Islet of Langerhans (tissue), 1 donor: ENCODE data around the gene CASZ1.

ENCODE experiments used
- FAIRE-seq: peaks from one replicate; lab custom pipeline; 2011; peaks lifted over from hg19 to GRCh38; lab: Jason Lieb, UNC

The CASZ1 gene

DNA sequence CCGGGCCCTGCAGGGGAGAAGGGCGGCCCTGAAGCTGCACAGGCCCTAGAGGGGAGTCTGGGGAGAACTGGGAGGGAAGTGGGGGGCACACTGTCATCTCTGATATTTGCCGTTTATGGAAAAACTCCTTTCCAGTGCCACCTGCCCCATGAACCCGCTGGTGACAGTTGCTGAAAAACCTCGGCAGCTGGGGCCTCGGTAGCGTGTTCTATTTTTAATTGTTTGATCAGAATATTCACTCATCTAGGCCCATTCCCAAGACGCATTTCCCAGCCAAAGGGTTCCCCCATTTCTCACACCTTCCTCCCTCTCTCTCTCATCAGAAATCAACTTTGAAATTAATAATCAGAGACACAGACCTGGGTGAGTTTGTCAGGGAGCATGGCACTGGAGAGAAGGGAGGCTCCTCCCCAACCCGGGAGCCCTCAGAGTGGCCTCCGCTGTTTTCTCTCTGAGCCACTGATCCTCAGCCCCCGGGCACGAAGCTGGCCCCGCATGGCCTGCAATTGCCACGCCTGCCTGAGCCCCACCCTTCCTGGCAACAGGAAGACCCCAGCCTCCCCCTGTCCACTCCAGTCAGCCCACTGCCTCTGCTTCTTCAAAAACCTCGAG is 111.1 kb downstream of the CASZ1 start:
- FAIRE-seq = no peak

DNA sequence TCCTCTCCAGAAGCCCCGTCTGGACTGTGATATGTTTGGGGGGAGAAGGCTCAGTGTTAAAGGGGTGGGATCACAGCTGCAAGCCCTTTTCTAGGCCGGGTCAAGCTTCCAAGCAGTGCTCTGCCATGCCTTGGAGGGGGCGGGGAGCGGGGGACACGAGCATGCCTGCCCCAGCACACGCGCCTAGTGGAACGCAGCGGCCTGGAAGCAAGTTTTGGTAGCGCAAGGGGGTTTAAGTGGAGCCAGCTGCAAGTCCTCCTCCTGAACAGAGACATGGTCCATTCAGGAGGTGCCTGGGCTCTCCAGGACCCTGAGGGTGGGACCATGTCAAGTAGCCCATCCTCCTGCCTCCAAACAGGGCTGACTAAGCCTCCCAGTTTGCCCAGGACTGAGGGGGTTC is 112.2 kb downstream of the CASZ1 start:
- no peak for FAIRE-seq

DNA sequence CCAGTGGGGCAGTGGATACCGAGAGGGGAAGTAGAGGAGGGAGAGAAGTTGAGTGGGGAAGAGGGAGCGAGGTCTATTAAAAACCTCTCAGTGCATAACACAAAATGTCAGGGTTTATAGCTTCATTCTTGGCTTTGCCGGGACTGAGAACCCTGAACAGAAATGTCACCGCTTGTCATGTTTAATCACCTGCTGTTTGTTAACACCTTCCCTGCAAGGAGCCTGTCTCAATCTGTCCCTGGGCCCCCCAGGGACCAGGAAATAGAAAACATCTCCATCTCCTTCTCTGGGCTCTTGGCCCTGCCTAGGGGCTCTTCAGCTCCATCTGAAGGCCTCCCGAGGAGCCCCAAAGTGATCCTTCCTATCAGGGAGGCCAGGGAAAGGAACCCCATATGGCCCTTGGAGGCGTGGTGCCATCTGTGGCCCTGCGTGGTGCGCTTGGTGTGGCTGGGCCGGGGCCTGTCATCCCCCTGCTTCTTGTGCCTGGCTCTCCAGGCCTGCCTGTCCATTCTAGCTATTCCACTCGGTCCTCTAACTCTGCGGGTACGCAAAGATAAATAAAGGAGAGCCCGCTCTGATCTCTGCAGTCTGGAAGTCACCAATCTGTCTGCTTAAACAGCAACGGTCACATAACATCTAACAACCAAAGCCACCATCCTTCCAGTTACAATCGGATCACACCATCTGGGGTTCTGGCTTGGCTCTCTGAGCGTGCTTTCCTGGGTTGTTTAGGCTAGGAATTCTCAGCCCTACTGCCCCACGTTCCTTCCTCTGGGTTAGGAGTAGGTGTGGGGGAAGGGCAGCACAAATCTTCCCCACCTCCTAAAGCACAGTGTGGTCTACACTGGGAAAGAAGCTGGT is 113.8 kb downstream of the CASZ1 start:
- FAIRE-seq = no peak

DNA sequence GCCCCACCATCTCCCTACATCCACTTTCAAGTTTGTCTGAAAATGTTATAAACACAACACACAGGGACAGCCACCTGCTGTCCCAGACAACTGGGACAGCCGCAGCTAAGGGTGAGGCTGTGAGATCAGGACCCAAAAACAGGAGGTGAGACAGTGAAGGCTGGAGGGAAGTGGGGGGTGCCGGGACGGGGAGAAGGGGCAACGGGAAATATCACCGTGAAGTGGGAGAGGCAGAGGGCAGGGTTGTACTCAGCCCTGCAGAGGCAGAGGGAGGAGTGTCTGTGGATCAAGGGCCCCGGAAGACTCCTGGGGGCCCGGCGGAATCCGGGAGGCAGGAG is 114.4 kb downstream of the CASZ1 start:
- no peak for FAIRE-seq

DNA sequence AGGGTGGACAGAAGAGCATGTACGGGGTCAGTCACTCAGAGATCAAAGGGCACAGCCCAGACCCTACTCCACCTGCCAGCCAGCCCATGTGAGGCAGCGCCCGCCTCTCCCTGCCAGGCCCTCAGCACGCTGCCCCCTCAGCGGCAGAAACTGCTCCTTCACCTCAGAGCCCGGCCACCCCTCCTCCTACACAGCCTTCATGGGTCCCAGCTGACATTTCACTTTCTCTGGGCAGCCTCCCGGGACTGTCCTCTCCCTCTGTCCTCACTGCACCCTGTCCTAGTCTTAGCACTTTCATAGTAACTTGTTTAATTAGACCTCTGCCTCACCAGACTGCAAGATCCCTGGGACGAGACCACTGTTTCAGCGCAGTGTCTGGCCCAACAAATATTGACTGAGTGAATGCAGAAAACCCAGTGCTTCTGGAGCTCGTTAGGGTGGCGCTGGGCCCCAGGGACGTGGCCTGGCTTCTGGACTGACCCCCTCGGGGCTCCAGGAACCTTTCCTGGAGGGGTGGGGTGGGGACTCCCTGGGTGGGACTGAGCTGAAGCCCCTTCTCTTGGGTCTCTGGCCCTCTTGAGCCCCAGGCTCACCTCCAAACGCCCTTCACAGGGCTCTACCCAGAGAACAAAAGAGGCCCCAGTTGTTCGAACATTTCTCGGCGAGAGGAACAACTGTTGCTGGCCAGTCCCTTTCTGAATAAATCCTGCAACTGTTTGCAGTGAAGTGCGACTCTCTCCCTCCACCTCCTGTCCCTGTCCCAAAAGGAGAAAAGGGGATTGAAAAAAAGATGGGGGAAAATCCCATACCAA is 114.9 kb downstream of the CASZ1 start:
- FAIRE-seq = no peak

DNA sequence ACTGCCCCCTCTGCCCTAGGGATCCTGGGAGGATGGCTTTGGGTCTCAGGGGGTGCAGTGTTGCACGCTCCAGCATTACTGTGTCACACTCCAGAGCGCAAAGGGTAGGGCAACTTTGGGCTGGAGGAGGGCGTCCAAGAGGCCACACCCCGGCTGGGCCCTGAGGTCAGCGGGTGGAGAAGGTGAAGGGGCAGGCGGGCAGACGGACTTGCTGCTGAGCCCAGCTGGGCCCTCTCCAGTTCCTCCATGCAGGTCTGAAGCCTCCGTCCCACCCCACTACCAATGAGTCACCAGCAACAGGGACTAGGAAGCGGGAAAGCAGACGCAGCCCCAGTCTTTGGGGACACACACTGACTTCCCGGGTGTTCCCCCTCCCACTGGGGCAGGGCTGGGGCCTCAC is 116.0 kb downstream of the CASZ1 start:
- FAIRE-seq = no peak

DNA sequence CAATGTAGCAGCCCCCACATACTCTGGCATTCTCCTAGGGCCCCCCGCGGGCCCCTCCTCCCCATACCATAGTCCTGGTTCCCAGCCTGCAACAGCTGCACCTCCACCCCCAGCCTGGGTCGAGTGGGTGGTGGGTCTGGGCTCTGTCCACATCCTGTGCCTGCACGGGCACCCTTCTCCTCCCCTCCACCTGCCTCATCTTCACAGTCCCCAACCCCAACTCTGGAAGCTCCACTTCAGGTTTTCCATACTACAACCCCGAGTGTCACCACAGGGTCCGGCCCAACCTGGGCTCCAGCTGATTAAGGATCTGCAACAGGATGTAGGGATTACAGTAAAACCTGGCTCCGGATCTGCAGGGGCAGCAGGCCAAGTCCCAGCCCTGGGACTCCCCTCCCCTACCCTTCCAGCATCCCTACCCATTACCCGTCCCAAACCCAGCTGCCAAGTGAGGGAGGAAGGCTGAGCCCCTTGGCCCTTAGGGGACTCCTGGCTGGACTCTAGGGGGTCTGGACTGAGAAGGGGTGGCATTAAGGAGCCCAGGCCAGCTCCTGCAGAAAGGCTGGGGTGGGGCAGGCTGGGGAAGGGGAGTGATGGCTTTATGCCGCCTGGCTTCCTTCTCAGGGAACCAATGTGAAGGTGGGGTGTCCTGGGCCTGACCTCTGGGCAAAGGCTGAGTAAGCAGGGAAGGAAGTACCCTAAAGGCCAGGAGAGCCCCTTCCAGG is 116.8 kb downstream of the CASZ1 start:
- FAIRE-seq = no peak

DNA sequence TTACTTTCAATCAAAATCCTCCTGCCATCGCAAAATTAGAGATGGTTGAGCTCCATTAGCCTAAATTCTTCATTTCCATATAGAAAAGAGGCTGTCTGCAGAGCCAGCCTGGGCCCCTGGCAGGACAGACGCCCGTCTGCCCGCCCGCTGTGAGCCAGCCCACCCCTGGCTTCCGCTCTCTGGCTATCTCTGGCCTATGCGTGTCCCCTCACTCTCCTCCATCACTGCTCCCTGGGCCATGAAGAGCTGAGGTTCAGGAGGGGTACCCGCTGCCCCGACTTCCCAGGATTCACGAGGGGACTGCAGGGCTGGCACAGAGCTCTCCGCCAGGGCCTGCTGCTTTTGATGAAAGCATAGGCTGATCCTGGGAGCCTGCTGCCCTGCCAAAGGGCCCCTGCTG is 117.6 kb downstream of the CASZ1 start:
- no peak for FAIRE-seq

DNA sequence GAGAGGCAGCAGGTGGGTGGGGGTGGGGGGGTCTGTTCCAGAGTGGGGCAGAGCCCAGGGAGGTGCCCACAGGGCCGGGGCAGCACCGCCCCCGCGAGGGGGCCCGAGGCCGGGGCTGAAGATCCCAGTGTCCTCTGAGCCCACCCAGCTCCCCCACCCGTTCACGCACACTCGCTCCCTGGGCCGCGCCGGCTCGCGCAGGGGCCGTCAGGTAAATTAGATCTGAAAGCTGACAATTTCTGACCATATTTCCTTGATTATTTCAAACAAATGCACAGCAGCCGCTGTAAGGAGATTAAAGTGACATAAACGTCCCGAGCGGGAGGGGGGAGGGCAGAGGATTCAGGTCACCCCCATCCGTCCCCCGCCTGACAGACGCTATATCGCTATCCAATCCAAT is 118.0 kb downstream of the CASZ1 start:
- FAIRE-seq = no peak

DNA sequence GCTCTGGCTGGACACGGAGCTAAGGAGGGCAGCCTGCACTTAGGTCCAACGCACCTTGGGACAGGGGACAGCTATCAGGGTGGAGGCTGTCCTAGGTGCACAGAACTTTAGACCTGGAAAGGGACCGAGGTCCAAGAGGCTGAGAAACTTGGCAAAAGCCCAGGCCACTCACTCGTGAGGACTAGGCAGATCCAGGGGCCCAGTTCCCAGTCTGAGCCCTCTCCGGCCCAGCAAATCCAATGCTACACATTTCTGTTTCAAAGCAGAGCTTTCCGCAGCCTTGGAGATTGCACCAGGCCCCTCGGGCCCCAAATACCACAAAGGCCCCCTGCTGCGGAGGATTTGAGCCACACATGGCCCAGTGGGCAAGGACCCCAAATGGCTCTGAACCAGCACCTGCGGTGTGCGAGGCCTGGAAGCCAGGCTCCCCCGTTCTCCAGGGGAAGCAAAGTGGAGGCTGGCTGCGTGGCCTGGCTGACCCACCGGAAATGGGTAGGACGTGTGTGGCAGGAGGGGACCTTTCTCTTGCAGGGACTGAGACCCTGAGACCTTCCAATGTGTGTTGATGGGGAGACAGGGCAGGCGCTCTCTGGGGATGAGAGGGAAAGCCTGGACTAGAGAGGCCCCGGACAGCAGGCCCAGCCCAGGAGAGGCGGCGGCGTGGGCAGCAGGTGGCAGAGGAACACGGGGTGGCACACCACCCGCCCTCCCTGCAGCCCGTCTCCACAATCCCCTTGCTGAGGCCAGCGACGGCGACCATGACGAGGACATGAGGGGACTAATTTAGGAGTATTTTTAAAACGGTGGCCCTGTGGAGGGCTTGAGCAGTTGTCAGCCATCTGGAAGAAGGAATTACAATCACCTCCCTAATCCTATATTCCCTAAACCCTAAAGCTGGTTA is 118.7 kb downstream of the CASZ1 start:
- no peak for FAIRE-seq

DNA sequence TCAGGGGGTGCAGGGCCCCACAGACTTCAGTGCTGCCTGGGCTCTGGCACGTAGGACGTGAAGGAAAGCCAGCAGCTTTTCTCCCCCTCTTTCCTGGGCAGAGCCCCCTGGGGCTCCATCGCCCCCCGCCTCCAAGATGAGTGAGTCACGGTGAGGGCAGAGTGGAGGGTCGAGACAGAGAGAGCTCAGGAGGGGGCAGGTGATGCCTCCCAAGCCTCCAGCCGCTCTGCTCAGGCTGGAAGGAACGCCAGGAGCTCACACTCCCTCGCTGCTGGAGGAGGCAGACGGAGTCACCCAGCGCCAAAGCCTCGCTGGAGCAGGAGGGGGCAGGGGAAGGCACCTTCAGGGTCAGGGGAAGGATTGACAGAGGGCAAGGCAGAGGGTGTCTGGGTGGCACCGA is 119.5 kb downstream of the CASZ1 start:
- FAIRE-seq = no peak

DNA sequence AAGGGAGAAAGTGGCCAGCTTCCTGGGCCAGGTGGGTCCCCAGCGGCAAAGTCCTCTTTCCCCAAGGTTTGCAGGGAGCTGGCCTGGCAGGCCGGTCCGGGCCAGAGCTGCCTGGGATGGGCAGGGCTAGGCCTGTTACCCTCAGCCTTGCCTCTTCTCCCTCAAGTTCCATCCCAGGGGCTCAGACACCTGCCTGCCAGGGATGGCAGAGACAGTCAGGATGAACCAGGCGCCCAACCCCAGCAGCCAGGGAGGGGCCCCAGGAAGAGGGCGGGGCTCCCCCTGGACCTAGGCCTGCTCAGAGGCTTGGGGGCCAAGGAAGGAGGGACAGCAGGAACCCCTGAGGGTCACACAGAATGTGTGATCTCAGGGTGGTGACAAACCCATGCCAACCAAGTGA is 120.6 kb downstream of the CASZ1 start:
- FAIRE-seq = no peak

DNA sequence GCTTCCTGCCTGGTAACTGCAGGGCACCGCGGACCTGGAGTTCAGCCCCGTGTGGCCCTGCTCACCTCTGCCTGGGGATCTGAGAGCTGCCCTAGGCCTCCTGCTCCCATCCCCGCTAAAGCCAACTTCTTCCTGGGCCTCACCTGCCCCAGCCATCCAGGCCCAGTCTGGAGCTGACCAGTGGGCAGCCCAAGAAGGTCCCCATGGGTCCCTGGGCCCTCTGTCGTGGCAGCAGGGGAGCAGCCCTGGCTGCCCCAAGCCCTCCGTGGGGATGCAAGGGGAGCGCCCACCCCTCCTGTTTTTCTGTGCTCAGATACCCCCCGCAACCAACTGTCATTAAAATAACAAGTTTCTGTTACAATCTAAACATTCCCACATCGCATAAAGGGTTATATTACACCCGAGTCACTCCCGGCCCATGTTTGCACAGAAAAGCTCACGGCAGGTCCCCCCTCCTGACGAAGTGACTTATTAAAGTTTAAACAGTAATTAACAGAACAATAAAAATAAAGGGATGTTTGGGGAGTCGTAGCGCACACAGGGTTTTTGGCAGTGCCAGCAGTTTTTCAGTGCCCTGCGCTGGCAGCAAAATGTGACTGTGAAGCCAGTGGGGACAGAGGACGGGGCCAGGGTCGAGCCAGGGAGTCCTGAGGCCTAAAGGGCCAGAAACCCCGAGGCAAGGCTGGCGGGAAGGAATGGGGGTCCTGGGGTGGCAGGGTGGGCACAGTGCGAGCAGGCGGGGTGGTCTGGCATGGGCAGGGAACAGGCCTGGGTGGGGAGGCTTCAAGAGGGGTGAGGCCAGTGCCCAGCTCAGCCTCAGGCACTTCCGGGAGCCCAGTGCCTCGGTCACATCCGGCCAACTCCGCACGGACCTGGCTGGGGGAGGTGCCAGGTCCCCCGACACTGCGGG is 121.5 kb downstream of the CASZ1 start:
- FAIRE-seq = no peak

DNA sequence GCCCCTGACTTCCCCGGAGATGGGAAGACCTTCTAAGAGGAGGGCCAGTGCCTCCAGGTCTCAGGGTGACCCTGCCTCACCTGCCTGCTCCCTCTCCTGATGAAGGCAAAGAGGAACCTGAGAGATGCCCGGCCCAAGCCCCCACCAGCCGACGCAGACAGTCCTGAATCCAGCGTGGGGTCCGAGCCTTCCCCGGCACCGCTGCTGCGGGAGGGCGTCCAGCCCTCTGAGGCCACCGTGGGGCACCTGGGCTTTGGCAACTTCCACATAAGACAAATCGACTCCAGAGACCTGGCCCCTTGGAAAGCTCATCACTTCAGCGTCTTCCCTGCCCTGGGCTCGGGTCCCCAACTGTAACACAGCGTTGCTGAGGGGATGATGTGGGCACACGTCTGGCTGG is 122.2 kb downstream of the CASZ1 start:
- FAIRE-seq = no peak

DNA sequence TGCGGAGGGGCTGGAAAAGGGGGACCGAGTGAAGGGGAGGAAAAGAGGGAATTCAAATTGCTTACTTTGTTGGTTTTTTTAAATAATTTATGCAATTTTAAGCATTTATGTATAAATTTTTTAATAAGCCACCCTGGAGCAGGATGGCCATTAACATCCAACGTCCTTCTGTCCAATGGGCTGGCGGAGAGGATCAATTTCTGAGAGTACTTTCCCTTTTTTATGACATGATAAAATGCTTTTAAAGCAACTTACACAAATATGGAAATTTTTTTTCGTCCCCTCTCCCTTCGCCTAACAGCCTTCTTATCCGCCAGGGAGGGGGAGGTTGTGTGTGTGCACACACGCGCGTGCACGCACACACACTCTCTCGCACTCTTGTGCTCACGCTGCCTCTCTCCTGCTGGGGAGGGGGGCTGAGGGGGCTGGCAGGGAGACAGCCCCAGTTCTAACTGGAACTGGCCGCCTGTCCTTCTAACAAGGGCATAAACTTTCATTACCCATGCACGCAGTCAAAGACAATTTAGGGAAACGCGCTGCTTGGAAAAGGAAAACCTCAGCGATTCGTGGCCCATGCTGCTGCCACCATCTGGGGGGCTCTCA is 123.2 kb downstream of the CASZ1 start:
- no peak for FAIRE-seq

DNA sequence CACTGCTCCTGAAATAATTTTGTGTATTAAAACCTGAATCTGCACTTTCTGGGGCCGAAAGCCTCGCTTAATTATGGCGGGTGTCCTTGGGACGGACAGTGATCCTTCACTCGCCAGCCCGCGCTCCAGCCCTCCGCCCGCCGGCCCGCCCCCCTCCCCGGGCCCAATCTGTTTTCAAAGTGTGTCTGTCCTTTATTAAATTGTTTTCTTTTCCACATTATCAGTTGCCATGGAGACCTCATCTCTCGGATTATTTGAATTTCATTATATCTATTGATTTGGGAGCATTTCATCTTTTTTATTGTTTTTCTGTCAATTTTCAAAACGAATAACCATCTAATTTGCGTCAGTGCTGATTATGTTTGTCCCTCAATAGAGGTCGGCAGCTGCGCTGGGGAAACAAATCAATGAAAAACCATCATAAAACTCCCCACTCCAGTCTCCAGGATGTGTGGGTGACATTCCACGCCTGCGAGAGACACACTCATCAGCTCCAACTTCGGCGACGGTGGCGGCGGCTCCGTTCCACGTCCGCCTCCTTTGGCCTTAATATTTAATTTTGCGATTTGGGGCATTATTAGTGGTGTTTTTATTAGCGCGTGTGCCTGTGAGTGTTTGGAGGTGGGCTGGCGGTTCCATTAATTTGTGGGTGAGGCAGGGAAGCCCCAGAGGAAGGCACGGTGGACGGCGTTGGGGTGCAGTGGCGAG is 123.9 kb downstream of the CASZ1 start:
- no peak for FAIRE-seq

DNA sequence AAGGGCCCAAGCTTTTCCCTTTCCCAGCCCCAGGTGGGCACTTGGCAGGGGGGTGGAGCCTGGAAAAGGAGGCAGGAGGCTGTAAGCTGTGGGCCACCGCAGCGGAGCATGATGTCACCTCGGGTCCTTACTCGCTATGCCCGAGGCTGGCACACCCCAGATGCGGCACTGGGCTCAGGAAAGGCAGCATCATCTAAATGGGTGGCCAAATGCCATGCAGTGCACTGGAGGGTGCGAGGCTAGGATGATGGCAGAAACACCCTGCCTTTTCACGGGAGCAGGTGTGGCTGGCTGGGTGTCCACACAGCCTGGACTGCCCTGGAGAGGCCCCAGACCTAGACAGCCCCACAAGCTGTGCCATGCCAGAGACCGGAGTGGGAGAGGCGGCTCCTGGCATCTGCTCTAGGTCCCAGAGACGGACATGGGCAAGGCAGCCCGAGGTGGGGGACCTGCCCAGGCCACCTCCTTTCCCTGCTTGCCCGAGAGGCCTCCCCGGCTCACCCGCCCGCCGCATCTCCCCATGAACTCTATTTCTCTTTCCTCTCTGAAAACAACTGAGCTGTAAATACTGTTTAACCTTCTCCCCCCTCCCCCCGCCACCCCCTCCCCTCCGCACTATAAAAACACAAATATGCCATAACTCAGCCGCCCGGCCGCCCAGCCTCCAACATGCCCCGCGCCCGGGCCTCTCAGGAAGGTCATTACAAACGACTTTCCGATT is 124.7 kb downstream of the CASZ1 start:
- FAIRE-seq = no peak

DNA sequence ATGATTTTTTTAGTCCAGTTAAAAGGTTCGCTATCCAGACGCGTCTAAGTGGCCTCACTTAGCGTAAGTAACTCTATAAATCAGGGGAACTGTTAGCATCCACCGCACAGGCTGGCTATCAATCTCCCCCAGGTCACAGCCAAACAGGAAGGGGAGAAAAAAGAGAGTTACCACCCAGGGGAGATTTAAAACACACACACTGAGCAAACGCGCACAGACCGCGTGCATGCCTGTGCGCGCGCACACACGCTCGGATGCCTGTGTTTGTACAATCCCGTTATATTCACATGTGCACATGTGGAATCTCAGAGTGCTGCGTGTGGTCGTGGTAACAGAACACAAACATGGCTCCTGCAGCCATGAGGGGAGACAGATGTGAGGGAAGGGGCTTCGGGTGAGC is 125.4 kb downstream of the CASZ1 start:
- no peak for FAIRE-seq

DNA sequence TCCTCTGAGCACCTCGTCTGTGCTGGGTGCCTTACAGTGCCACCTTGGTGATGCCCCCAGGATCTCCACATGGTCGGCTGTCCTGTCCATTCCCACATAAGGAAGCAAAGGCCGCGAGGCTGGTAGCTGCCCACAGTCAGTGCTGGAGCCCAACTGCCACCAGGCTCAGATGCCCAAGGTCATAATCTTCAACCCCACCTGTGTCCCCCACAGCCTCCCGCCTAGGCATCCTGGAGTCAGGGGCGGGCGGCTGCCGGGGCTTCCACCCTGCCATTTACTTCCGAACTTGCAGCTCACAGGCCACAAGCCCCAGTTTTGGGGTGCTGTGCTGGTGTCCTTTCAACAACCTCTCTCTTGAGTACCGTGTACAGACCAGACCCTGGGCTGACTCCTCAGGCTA is 126.3 kb downstream of the CASZ1 start:
- no peak for FAIRE-seq
